Activated naive CD8-positive, alpha-beta T cell treated with anti-CD3 and anti-CD28 coated beads, Interleukin-2, amount 10 ng/mL, durations not matched to agents 7 days and 5 days (primary cell): ENCODE results near the gene AADAT. TPM values are rescaled to one million over a fixed set of nuclear protein-coding genes. Genes with fewer than 3 reads are reported as not detected.
"Not testable (repeated sequence)": the region's sequence is repeated elsewhere in the genome, so short reads cannot be mapped to it uniquely, and the experiment has no call there.

ENCODE experiments used
- ATAC-seq: fragments of 150-1000 bp; cut with Tn5 transposase; one replicate; pipeline ENCODE4 v1.10.0; 2021; ENCODE audit warnings: low read depth, moderate library complexity
- POLR2A ChIA-PET: fragments of 350-600 bp; sonication (Branson Sonifier 250); formaldehyde crosslinking; loops from one replicate; lab custom pipeline; 2021; ENCODE audit warnings: antibody characterized with exemption; lab: Charles Lee
- DNase-seq: peaks from one replicate; pipeline ENCODE4 v3.0.0; 2021
- H3K27ac Mint-ChIP-seq: one replicate; pipeline ENCODE4 v1.8.0; 2022; ENCODE audit warnings: mild to moderate bottlenecking, mixed read lengths
- H3K27me3 Mint-ChIP-seq: one replicate; pipeline ENCODE4 v1.8.0; 2022; ENCODE audit warnings: mild to moderate bottlenecking, moderate library complexity, mixed read lengths
- H3K36me3 Mint-ChIP-seq: one replicate; pipeline ENCODE4 v1.8.0; 2021; ENCODE audit warnings: mild to moderate bottlenecking, mixed read lengths
- H3K4me1 Mint-ChIP-seq: one replicate; pipeline ENCODE4 v1.8.0; 2021; ENCODE audit warnings: mixed read lengths
- H3K4me3 Mint-ChIP-seq: one replicate; pipeline ENCODE4 v1.8.0; 2022; ENCODE audit warnings: mild to moderate bottlenecking, moderate library complexity, mixed read lengths
- H3K9me3 Mint-ChIP-seq: one replicate; pipeline ENCODE4 v1.8.0; 2021; ENCODE audit warnings: mixed read lengths
- total RNA-seq, 2 experiments: library from RNA; stranded (reverse); gene quantifications; one replicate each; pipeline ENCODE4 v1.2.3, GENCODE V29; 2021

Gene AADAT
- total RNA-seq, 2 experiments from 2014 or later: not detected

DNA sequence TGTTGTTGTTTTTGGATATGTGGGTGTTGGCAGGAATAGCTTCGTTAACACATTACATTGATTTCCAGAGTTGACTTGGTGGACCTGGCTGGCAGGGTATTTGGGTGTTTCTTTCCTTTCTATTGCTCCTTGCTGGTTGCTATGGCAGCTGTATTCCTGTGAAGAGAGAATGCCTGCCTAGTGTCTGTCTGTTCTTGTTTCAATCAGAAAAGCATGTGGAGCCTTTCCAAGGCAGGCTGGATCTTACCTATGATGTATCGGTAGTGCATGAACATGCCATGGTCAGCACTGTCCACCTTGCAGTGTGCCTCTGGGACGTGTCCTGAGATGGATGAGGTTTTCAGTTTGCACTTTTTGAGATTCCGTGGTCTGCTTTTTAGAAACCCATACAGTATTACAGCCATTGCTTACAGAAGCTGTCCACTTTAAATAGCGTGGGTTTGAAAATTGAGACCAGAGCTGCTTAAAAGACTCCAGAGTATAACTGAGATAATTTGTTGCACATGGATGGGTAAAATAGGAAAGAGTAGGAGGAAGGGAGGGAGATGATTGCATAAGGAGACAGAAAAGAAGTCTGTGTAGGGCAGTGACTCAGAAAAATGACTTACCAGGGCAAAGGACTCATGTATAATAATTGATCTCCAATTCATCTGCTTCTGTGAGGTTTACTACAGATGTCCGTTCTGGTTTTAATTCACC lies 20.0 kb upstream of the AADAT start:
- no peak overlapping the region for H3K27ac Mint-ChIP-seq
- POLR2A ChIA-PET: no interaction called here
- no peak for DNase-seq
- no peaks in the 10 kb centered on the region for H3K9me3 Mint-ChIP-seq
- no peaks in the 10 kb centered on the region for H3K36me3 Mint-ChIP-seq
- no peak for ATAC-seq
- H3K4me3 Mint-ChIP-seq: no peak overlapping the region
- H3K27me3 Mint-ChIP-seq: no peaks in the 10 kb centered on the region
- no peaks in the 10 kb centered on the region for H3K4me1 Mint-ChIP-seq

DNA sequence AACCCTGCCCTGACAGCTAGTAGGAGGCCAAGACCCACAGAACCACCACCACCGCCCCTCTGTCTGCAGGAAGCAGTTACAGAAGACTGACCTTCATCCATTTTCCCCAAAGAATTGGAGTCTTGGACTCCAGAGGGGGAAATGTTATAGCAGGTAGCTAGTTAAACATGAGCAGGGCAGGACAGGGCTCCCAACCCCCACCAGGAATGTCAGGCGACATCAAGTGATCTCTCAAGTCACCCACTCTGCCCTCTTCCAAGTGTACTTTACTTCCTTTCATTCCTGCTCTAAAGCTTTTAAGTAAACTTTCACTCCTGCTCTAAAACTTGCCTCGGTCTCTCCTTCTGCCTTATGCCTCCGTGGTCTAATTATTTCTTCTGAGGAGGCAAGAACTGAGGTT lies 17.1 kb upstream of the AADAT start:
- no peak for DNase-seq
- POLR2A ChIA-PET: no interaction called here
- ATAC-seq: no peak
- H3K9me3 Mint-ChIP-seq: no peaks in the 10 kb centered on the region
- H3K27me3 Mint-ChIP-seq: peaks cover 2% of the 10 kb centered on the region
- no peaks in the 10 kb centered on the region for H3K4me1 Mint-ChIP-seq
- no peak overlapping the region for H3K4me3 Mint-ChIP-seq
- no peaks in the 10 kb centered on the region for H3K36me3 Mint-ChIP-seq
- H3K27ac Mint-ChIP-seq: no peak overlapping the region

DNA sequence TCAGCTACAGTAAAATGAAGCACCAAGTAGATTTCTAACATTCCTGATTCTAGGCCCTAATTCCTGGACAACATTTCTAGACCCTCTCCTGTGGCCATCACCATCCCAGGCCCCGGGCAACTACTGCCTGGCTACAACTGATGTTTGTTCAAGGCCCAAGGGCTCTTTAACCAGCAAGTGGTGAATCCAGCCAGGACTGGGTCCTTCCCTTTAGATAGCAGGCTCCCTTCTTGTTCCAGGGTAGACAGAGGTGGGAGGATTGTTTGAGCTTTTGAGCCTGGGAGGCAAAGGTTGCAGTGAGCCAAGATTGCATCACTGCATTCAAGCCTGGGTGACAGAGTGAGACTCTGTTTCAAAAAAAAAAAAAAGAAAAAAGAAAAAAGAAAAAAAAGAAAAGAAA lies 12.7 kb upstream of the AADAT start:
- ATAC-seq (no peak), DNase-seq (no peak)
- POLR2A ChIA-PET: no interaction called here
- Mint-ChIP-seq H3K27ac (no peak overlapping the region), H3K27me3 (peaks cover 2% of the 10 kb centered on the region), H3K36me3 (no peaks in the 10 kb centered on the region), H3K4me3 (no peak overlapping the region), H3K9me3 (no peaks in the 10 kb centered on the region), H3K4me1 (no peaks in the 10 kb centered on the region)

DNA sequence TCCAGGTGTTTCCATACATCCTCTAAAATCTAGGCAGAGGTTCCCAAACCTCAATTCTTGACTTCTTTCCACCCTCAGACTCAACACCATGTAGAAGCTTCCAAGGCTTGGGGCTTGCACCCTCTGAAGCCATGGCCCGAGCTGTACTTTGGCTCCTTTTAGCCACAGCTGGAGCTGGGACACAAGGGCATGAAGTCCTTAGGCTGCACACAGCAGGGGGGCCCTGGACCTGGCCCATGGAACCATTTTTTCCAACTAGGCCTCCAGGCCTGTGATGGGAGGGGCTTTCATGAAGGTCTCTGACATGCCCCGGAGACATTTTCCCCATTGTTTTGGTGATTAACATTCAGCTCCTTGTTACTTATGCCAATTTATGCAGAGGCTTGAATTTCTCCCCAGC lies 8.4 kb upstream of the AADAT start:
- H3K27ac Mint-ChIP-seq, POLR2A ChIA-PET, ATAC-seq, H3K4me1 Mint-ChIP-seq, DNase-seq, H3K36me3 Mint-ChIP-seq, H3K9me3 Mint-ChIP-seq, H3K27me3 Mint-ChIP-seq, H3K4me3 Mint-ChIP-seq: not testable (repeated sequence)

DNA sequence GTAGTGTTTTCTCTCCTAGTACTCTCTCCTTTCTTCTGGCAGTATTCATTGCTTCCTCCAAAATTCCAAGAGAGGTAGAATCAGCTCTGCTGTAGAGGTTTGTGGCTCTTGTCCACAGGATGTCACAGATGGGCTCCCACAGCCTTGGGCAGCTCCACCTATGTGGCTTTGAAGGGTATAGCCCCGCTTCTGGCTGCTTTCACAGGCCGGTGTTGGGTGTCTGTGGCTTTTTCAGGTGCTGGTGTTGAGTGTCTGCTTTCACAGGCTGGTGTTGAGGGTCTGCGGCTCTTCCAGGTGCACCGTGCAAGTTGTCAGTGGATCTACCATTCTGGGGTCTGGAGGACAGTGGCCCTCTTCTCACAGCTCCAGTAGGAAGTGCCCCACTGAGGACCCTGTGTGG lies 7.9 kb upstream of the AADAT start:
- peaks cover 7% of the 10 kb centered on the region for H3K27me3 Mint-ChIP-seq
- no peaks in the 10 kb centered on the region for H3K4me1 Mint-ChIP-seq
- H3K9me3 Mint-ChIP-seq: no peaks in the 10 kb centered on the region
- no peak overlapping the region for H3K27ac Mint-ChIP-seq
- no peak for ATAC-seq
- no peak overlapping the region for H3K4me3 Mint-ChIP-seq
- no peaks in the 10 kb centered on the region for H3K36me3 Mint-ChIP-seq
- POLR2A ChIA-PET: no interaction called here
- no peak for DNase-seq

DNA sequence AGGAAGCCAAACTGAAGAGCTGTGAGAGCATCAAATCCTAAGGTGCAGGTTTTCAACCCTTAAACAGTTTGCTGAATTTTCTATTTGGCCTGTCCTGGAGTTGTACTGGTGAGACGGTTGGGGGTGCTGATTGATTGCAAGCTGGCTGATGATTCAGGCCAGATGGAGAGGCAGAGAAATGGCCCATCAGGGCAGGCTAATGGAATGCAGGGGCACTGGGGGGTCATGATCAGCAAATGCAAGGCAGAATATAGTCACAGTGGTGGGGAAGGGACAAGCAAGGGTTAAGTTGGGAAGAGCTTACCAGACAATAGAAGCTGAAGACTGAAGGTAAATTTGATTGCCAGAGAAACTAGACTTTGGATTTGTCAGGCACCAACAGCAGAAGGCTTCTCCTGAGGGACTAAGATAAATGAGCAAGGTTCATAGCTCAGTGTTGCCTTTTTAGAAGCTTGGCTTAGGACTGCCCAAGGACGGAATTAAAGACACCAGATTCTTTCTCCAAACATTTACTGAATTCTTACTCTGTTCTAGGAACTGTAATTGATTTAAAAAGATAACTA lies 4.3 kb upstream of the AADAT start:
- POLR2A ChIA-PET: no interaction called here
- ATAC-seq: no peak
- no peak for DNase-seq
- Mint-ChIP-seq H3K36me3 (no peaks in the 10 kb centered on the region), H3K27ac (no peak overlapping the region), H3K4me3 (no peak overlapping the region), H3K27me3 (peaks cover 26% of the 10 kb centered on the region), H3K9me3 (no peaks in the 10 kb centered on the region), H3K4me1 (peaks cover 8% of the 10 kb centered on the region)

DNA sequence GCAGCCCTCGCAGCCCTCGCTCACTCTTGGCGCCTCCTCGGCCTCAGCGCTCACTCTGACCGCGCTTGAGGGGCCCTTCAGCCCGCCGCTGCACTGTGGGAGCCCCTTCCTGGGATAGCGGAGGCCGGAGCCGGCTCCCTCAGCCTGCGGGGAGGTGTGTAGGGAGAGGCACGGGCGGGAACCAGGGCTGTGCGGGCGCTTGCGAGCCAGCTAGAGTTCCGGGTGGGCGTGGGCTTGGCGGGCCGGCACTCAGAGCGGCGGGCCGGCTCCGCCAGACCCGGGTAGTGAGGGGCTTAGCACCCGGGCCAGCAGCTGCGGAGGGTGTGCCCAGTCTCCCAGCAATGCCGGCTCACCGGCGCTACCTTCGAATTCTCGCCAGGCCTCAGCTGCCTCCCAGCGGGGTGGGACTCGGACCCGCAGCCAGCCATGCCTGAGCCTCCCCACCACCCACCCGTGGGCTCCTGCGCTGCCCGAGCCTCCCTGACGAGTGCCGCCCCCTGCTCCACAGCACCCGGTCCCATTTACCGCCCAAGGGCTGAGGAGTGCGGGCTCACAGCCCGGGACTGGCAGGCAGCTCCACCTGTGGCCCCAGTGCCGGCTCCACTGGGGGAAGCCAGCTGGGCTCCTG lies 1.4 kb upstream of the AADAT start:
- DNase-seq (no peak), ATAC-seq (no peak)
- POLR2A ChIA-PET: no interaction called here
- H3K4me3 Mint-ChIP-seq: no peak overlapping the region
- peaks cover 8% of the 10 kb centered on the region for H3K4me1 Mint-ChIP-seq
- no peaks in the 10 kb centered on the region for H3K9me3 Mint-ChIP-seq
- H3K27me3 Mint-ChIP-seq: peaks cover 34% of the 10 kb centered on the region
- H3K27ac Mint-ChIP-seq: no peak overlapping the region
- no peaks in the 10 kb centered on the region for H3K36me3 Mint-ChIP-seq

DNA sequence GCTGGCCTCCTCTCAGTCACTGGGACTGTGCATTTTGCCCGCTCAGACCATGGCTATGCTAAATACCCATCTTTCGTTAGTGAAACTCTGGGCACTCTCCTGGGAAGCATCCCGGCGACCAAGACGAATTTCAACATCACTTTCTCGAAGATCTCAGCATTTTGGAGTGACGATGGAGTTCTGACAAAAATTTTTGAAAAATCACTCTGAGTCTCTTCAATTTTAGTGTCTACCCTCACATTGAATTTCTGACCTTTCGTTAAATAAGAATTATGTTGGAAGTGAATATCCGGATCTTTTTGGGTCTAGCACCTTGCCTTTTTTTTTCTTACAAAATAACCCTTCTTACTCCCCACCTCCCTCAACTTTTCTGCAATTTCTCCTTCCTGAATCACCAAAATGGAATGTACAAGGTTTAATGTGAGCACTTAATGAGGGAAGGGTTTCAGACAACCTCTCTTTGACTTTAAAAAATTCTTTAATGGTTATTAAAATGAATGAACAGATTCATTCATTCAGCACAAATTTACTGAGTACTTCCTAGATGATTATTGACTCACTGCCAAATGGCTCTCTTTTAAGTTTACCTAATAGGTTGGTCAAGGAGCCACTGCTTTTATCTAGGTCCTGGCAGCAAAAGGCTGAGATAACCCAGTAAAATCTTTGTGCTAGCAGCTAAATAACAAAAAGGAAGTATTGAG lies 746 bp upstream of the AADAT start:
- peaks cover 31% of the 10 kb centered on the region for H3K27me3 Mint-ChIP-seq
- peaks cover 8% of the 10 kb centered on the region for H3K4me1 Mint-ChIP-seq
- H3K27ac Mint-ChIP-seq: no peak overlapping the region
- DNase-seq (no peak), ATAC-seq (no peak)
- POLR2A ChIA-PET: no interaction called here
- peak overlapping the region; percentile 64 for H3K4me3 Mint-ChIP-seq
- H3K36me3 Mint-ChIP-seq: no peaks in the 10 kb centered on the region
- H3K9me3 Mint-ChIP-seq: no peaks in the 10 kb centered on the region

DNA sequence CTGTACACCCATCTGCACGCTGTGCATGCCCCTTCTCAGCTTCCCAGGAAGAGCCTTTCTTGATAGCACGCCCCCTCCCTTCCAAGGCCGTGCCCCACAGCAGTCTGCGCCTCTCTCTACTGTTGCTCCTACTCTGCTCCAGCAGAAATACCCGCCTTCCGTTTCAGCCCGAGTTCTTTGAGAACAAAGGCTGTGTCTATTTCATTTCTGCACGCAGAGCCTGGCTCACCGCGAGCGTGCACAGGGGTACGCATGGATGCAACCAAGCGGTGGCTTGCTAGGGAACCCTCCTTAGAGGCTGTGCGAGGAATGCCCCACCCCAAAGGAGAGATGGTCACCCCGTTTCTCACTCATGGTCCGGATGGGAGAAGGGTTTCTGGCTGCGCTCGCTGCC lies 485 bp downstream of the AADAT start:
- no peaks in the 10 kb centered on the region for H3K36me3 Mint-ChIP-seq
- no peak overlapping the region for H3K27ac Mint-ChIP-seq
- peaks cover 32% of the 10 kb centered on the region for H3K27me3 Mint-ChIP-seq
- peaks cover 8% of the 10 kb centered on the region for H3K4me1 Mint-ChIP-seq
- H3K9me3 Mint-ChIP-seq: no peaks in the 10 kb centered on the region
- ATAC-seq: no peak
- peak overlapping the region; percentile 51 for H3K4me3 Mint-ChIP-seq
- POLR2A ChIA-PET: no interaction called here
- DNase-seq: no peak

DNA sequence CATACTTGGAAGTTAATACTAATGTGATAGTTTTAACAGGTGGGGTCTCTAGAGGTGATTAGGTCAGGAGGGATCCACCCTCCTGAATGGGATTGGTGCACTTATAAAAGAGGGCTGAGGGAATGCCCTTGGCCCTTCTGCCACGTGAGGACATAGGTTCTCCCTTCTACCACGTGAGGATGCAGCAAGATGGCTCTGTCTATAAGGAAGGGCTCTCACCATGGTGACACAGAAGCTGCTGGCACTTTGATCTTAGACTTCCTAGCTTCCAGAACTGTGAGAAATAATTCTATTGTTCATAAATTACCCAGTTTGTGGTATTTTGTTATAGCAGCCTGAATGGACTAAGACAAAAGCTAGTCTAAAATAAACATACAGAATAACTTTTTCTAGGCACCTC lies 1.0 kb downstream of the AADAT start:
- Mint-ChIP-seq H3K9me3 (no peaks in the 10 kb centered on the region), H3K36me3 (no peaks in the 10 kb centered on the region), H3K27ac (no peak overlapping the region), H3K4me1 (peaks cover 8% of the 10 kb centered on the region), H3K27me3 (peaks cover 36% of the 10 kb centered on the region), H3K4me3 (peak overlapping the region; percentile 51)
- ATAC-seq (no peak), DNase-seq (no peak)
- POLR2A ChIA-PET: no interaction called here

DNA sequence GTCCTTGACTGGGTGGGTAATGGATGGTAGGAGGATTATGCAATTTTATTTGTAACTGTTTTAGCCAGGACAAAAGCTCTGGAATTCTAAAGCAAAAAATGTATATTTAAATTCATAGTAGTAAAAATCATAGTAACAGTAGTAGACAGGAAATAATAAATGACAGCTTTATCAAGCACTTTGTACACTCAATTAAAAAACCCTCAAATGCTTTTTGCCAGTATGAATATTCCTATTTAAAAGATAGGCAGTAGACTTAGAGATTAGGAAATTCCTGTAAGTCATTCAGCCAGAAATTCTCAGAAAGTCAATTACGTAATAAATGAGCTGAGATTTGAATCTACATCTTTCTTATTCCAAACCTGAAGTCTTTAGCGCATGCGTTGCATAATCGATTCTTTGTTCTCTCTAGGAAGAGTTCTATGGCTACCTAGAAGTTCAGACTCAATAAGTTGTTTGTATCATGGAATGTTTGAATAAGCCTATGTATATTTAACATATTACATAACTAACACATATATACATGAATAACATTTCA lies 2.5 kb downstream of the AADAT start:
- POLR2A ChIA-PET: no interaction called here
- H3K4me1 Mint-ChIP-seq: peaks cover 8% of the 10 kb centered on the region
- no peak for ATAC-seq

DNA sequence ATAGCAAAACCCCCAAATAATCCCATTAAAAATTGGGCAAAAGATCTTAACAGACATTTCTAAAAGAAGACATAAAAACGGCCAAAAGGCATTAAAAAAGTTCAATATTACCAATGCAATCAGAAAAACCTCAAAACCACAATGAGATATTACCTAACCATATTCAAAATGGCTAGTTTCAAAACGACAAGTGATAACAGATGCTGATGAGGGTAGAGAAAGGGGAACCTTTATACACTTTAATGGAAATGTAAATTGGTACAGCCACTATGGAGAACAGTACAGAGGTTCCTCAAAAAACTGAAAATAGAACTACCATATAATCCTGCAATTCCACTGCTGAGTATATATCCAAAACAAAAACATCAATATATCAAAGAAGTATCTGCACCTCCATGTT lies 6.2 kb downstream of the AADAT start:
- POLR2A ChIA-PET: no interaction called here
- H3K4me3 Mint-ChIP-seq: no peak overlapping the region
- H3K27ac Mint-ChIP-seq: no peak overlapping the region
- no peaks in the 10 kb centered on the region for H3K9me3 Mint-ChIP-seq
- DNase-seq (no peak), ATAC-seq (no peak)
- H3K27me3 Mint-ChIP-seq: peaks cover 38% of the 10 kb centered on the region
- H3K36me3 Mint-ChIP-seq: no peaks in the 10 kb centered on the region
- no peaks in the 10 kb centered on the region for H3K4me1 Mint-ChIP-seq

More for the DNA sequence above, 2.5 kb downstream of the AADAT start:
- Mint-ChIP-seq H3K4me3 (no peak overlapping the region), H3K9me3 (no peaks in the 10 kb centered on the region), H3K27ac (no peak overlapping the region), H3K36me3 (no peaks in the 10 kb centered on the region), H3K27me3 (peaks cover 43% of the 10 kb centered on the region)
- no peak for DNase-seq

DNA sequence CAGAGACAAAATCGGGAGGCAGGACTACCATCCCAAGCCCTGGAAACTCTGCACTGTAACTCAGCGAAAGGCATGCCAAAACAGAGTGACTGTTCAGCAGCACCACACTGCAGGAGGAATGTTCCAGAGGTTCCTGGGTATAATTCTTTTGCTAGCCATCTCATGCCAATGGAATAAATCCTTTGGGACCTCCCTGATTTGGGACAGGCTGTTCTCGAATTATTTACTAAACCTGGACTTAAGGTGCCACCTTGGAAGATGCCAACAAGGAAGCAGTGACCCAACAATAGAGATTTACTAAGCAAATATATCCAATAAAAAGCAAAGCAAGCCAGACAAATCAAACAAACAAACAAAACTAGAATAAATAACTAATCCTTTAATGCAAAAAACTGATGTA lies 9.3 kb downstream of the AADAT start:
- no peaks in the 10 kb centered on the region for H3K4me1 Mint-ChIP-seq
- no peaks in the 10 kb centered on the region for H3K9me3 Mint-ChIP-seq
- no peak overlapping the region for H3K27ac Mint-ChIP-seq
- no peak for DNase-seq
- H3K27me3 Mint-ChIP-seq: peaks cover 31% of the 10 kb centered on the region
- POLR2A ChIA-PET: no interaction called here
- no peaks in the 10 kb centered on the region for H3K36me3 Mint-ChIP-seq
- H3K4me3 Mint-ChIP-seq: no peak overlapping the region
- ATAC-seq: no peak
